Duodenal mucosa (tissue), 2 donors: Measurements from ENCODE around the gene OR10Z1.

ENCODE experiments used
- H3K27ac ChIP-seq: one replicate; pipeline ENCODE4 v1.7.0; 2013; ENCODE audit warnings: low read depth, low read length
- H3K27me3 ChIP-seq, 2 donors: one replicate each; pipeline ENCODE4 v1.7.0; 2013; ENCODE audit warnings: low read length in 2 of 2, control low read depth in 1 of 2; ENCODE audit not compliant: insufficient read depth in 2 of 2, control insufficient read depth in 1 of 2
- H3K36me3 ChIP-seq, 2 donors: one replicate each; pipeline ENCODE4 v1.7.0; 2013; ENCODE audit warnings: low read length in 2 of 2, control low read depth in 1 of 2; ENCODE audit not compliant: insufficient read depth in 2 of 2, control insufficient read depth in 1 of 2
- H3K4me1 ChIP-seq, 2 donors: one replicate each; pipeline ENCODE4 v1.7.0; 2013; ENCODE audit warnings: low read length in 2 of 2, control low read depth in 1 of 2; ENCODE audit not compliant: insufficient read depth in 2 of 2, control insufficient read depth in 1 of 2
- H3K4me3 ChIP-seq, 2 donors: one replicate each; pipeline ENCODE4 v1.7.0; 2013; ENCODE audit warnings: low read length in 2 of 2, low read depth in 1 of 2
- H3K9ac ChIP-seq, 2 donors: one replicate each; pipeline ENCODE4 v1.7.0; 2013; ENCODE audit warnings: low read length in 2 of 2, low read depth in 1 of 2
- H3K9me3 ChIP-seq, 2 donors: one replicate each; pipeline ENCODE4 v1.7.0; 2013; ENCODE audit warnings: low read length in 2 of 2, control low read depth in 1 of 2; ENCODE audit not compliant: control insufficient read depth in 1 of 2

Gene OR10Z1

GRCh38 chr1:158604968-158605367 is at the start of gene OR10Z1:
OR10Z1 (plus strand) TSS chr1:158605268; CDS start chr1:158606439, 1,171 bp downstream.
- H3K9me3 ChIP-seq = no peaks in the 10 kb centered on the region
- no peak within 1 kb of the TSS for H3K4me3 ChIP-seq
- no peaks in the 10 kb centered on the region for H3K27me3 ChIP-seq
- H3K36me3 ChIP-seq = no peaks in the 10 kb centered on the region
- H3K9ac ChIP-seq = no peak within 1 kb of the TSS
- no peak within 1 kb of the TSS for H3K27ac ChIP-seq
- H3K4me1 ChIP-seq = no peaks in the 10 kb centered on the region

GRCh38 chr1:158559696-158560095 is 45.4 kb upstream of the OR10Z1 start:
- Histone ChIP-seq H3K4me3 (no peak overlapping the region), H3K27me3 (no peaks in the 10 kb centered on the region), H3K9ac (no peak overlapping the region), H3K9me3 (no peaks in the 10 kb centered on the region), H3K27ac (no peak overlapping the region), H3K36me3 (no peaks in the 10 kb centered on the region), H3K4me1 (no peaks in the 10 kb centered on the region)

GRCh38 chr1:158563853-158564252 is 41.2 kb upstream of the OR10Z1 start:
- H3K4me1 ChIP-seq = no peaks in the 10 kb centered on the region
- H3K27me3 ChIP-seq = no peaks in the 10 kb centered on the region
- no peaks in the 10 kb centered on the region for H3K9me3 ChIP-seq
- no peak overlapping the region for H3K27ac ChIP-seq
- no peaks in the 10 kb centered on the region for H3K36me3 ChIP-seq
- no peak overlapping the region for H3K4me3 ChIP-seq
- no peak overlapping the region for H3K9ac ChIP-seq

GRCh38 chr1:158564608-158565007 is 40.5 kb upstream of the OR10Z1 start:
- H3K9me3 ChIP-seq = no peaks in the 10 kb centered on the region
- H3K4me1 ChIP-seq = no peaks in the 10 kb centered on the region
- H3K27ac ChIP-seq = no peak overlapping the region
- H3K4me3 ChIP-seq = no peak overlapping the region
- no peaks in the 10 kb centered on the region for H3K36me3 ChIP-seq
- no peak overlapping the region for H3K9ac ChIP-seq
- H3K27me3 ChIP-seq = no peaks in the 10 kb centered on the region

GRCh38 chr1:158570480-158570879 is 34.6 kb upstream of the OR10Z1 start, which contains the start of gene OR6P1:
OR6P1 (minus strand) TSS chr1:158570580; CDS start chr1:158563604, 6,976 bp downstream.
- Histone ChIP-seq H3K36me3 (no peaks in the 10 kb centered on the region), H3K27ac (no peak within 1 kb of the TSS)

GRCh38 chr1:158572226-158572625 is 32.8 kb upstream of the OR10Z1 start:
- no peak overlapping the region for H3K9ac ChIP-seq
- H3K27ac ChIP-seq = no peak overlapping the region
- no peaks in the 10 kb centered on the region for H3K4me1 ChIP-seq

More at GRCh38 chr1:158570480-158570879, 34.6 kb upstream of the OR10Z1 start, which contains the start of gene OR6P1:
- Histone ChIP-seq H3K9me3 (no peaks in the 10 kb centered on the region), H3K4me3 (no peak within 1 kb of the TSS), H3K27me3 (no peaks in the 10 kb centered on the region), H3K9ac (no peak within 1 kb of the TSS), H3K4me1 (no peaks in the 10 kb centered on the region)

GRCh38 chr1:158577561-158577960 is 27.5 kb upstream of the OR10Z1 start:
- Histone ChIP-seq H3K9ac (no peak overlapping the region), H3K27me3 (no peaks in the 10 kb centered on the region), H3K27ac (no peak overlapping the region), H3K4me3 (no peak overlapping the region), H3K4me1 (no peaks in the 10 kb centered on the region), H3K9me3 (no peaks in the 10 kb centered on the region), H3K36me3 (no peaks in the 10 kb centered on the region)

More at GRCh38 chr1:158572226-158572625, 32.8 kb upstream of the OR10Z1 start:
- Histone ChIP-seq H3K9me3 (no peaks in the 10 kb centered on the region), H3K27me3 (no peaks in the 10 kb centered on the region), H3K36me3 (no peaks in the 10 kb centered on the region), H3K4me3 (no peak overlapping the region)

GRCh38 chr1:158579733-158580132 is 25.3 kb upstream of the OR10Z1 start, which contains the start of gene OR10X1:
OR10X1 (minus strand) TSS chr1:158579899; CDS start chr1:158579899, 0 bp downstream.
- H3K9me3 ChIP-seq = no peaks in the 10 kb centered on the region
- no peak within 1 kb of the TSS for H3K9ac ChIP-seq
- H3K27ac ChIP-seq = no peak within 1 kb of the TSS
- no peak within 1 kb of the TSS for H3K4me3 ChIP-seq
- H3K27me3 ChIP-seq = no peaks in the 10 kb centered on the region
- H3K36me3 ChIP-seq = no peaks in the 10 kb centered on the region
- no peaks in the 10 kb centered on the region for H3K4me1 ChIP-seq

GRCh38 chr1:158583962-158584361 is 21.1 kb upstream of the OR10Z1 start:
- Histone ChIP-seq H3K9ac (no peak overlapping the region), H3K36me3 (no peaks in the 10 kb centered on the region), H3K4me3 (no peak overlapping the region), H3K27me3 (no peaks in the 10 kb centered on the region), H3K9me3 (peaks cover 0 to 6% of the 10 kb centered on the region in 2 donors), H3K4me1 (no peaks in the 10 kb centered on the region), H3K27ac (no peak overlapping the region)

GRCh38 chr1:158586942-158587341 is 18.1 kb upstream of the OR10Z1 start:
- no peaks in the 10 kb centered on the region for H3K36me3 ChIP-seq
- H3K9ac ChIP-seq = no peak overlapping the region
- no peaks in the 10 kb centered on the region for H3K4me1 ChIP-seq
- no peak overlapping the region for H3K27ac ChIP-seq
- no peaks in the 10 kb centered on the region for H3K27me3 ChIP-seq
- peaks cover 0 to 6% of the 10 kb centered on the region in 2 donors for H3K9me3 ChIP-seq
- no peak overlapping the region for H3K4me3 ChIP-seq

GRCh38 chr1:158600735-158601134 is 4.3 kb upstream of the OR10Z1 start:
- no peaks in the 10 kb centered on the region for H3K36me3 ChIP-seq
- H3K4me1 ChIP-seq = no peaks in the 10 kb centered on the region
- H3K27ac ChIP-seq = no peak overlapping the region
- no peaks in the 10 kb centered on the region for H3K27me3 ChIP-seq
- no peak overlapping the region for H3K9ac ChIP-seq
- no peak overlapping the region for H3K4me3 ChIP-seq
- peaks cover 10 to 17% of the 10 kb centered on the region in 2 donors for H3K9me3 ChIP-seq
